Keratinocyte (primary cell): ENCODE results near the gene IGFBP1. TPM values are rescaled to one million over a fixed set of nuclear protein-coding genes. Genes with fewer than 3 reads are reported as not detected.

Source experiments
- DNase-seq: peaks from one replicate; pipeline ENCODE4 v3.0.0-alpha.2; 2011; ENCODE audit warnings: low read depth, missing footprints, low spot score
- FAIRE-seq: peaks from 2 replicates; lab custom pipeline; 2011; peaks lifted over from hg19 to GRCh38; lab: Jason Lieb, UNC
- H2AFZ ChIP-seq: 2 replicates; pipeline ENCODE4 v1.6.0; 2012; ENCODE audit warnings: low read length, control low read depth, inconsistent platforms; ENCODE audit not compliant: control insufficient read depth
- H3K27ac ChIP-seq: 2 replicates; pipeline ENCODE4 v1.5.1; 2011; ENCODE audit warnings: low read length; ENCODE audit not compliant: control insufficient read depth, insufficient read depth
- H3K27me3 ChIP-seq: 3 replicates; pipeline ENCODE4 v1.6.0; 2011; ENCODE audit warnings: low read length; ENCODE audit not compliant: control insufficient read depth, insufficient read depth; ENCODE audit errors: extremely low read depth
- H3K36me3 ChIP-seq, 2 experiments: 2 replicates in 1 of 2; 3 replicates in 1 of 2; pipeline ENCODE4 v1.5.1; 2011; ENCODE audit warnings: low read length in 2 of 2, mild to moderate bottlenecking in 1 of 2; ENCODE audit not compliant: control insufficient read depth in 2 of 2, insufficient read depth in 2 of 2; ENCODE audit errors: extremely low read depth in 1 of 2
- H3K4me1 ChIP-seq: 3 replicates; pipeline ENCODE4 v1.5.1; 2011; ENCODE audit warnings: low read length; ENCODE audit not compliant: control insufficient read depth, insufficient read depth; ENCODE audit errors: extremely low read depth
- H3K4me2 ChIP-seq: 3 replicates; pipeline ENCODE4 v1.6.0; 2011; ENCODE audit warnings: low read depth, low read length; ENCODE audit not compliant: control insufficient read depth, insufficient read depth; ENCODE audit errors: extremely low read depth
- H3K4me3 ChIP-seq, 3 experiments: fragments of 200-600 bp in 1 of 3; sonication (generic) in 1 of 3; 2 replicates in 2 of 3; 3 replicates in 1 of 3; pipeline ENCODE4 v1.5.1; 2011 to 2016; ENCODE audit warnings: low read length in 3 of 3, mild to moderate bottlenecking in 3 of 3, control low read depth in 2 of 3, inconsistent platforms in 1 of 3, low read depth in 1 of 3, mixed read lengths in 1 of 3, mixed run types in 1 of 3, moderate library complexity in 1 of 3; ENCODE audit not compliant: control insufficient read depth in 2 of 3, insufficient read depth in 2 of 3; ENCODE audit errors: extremely low read depth in 1 of 3
- H3K79me2 ChIP-seq: 2 replicates; pipeline ENCODE4 v1.6.0; 2012; ENCODE audit warnings: low read length; ENCODE audit not compliant: control insufficient read depth, insufficient read depth
- H3K9ac ChIP-seq: 3 replicates; pipeline ENCODE4 v1.6.0; 2011; ENCODE audit warnings: low read length; ENCODE audit not compliant: control insufficient read depth, insufficient read depth; ENCODE audit errors: extremely low read depth
- H3K9me1 ChIP-seq: 3 replicates; pipeline ENCODE4 v1.6.0; 2011; ENCODE audit warnings: low read length; ENCODE audit not compliant: control insufficient read depth, insufficient read depth; ENCODE audit errors: extremely low read depth
- H3K9me3 ChIP-seq: 2 replicates; pipeline ENCODE4 v1.5.1; 2012; ENCODE audit warnings: low read depth, low read length; ENCODE audit not compliant: control insufficient read depth
- H4K20me1 ChIP-seq: 3 replicates; pipeline ENCODE4 v1.6.0; 2011; ENCODE audit warnings: low read length; ENCODE audit not compliant: control insufficient read depth, insufficient read depth; ENCODE audit errors: extremely low read depth
- EZH2 ChIP-seq: IDR thresholded peaks from one replicate; pipeline ENCODE4 v1.6.1; 2012; ENCODE audit warnings: inconsistent platforms, mild to moderate bottlenecking, low read length, moderate library complexity
- dilution Hi-C: fragments of 300-500 bp; cut with MboI; formaldehyde crosslinking; loops from one replicate; pipeline ENCODE4 v1.7.0; 2020; ENCODE audit warnings: low sequenced_read_pairs; ENCODE audit not compliant: extremely low pct_ligation_motif_present
- polyA plus RNA-seq, 5 experiments: library from polyadenylated mRNA; depleted of rRNA in 3 of 5; stranded (reverse) in 3 of 5; stranded (forward) in 1 of 5; unstranded in 1 of 5; fragments of >200 nt; gene quantifications; 1 replicate in 1 of 5; 2 replicates in 3 of 5; 3 replicates in 1 of 5; pipeline versions ENCODE4 v1.2.1 to v1.2.3, GENCODE V29; 2011 to 2012; ENCODE audit warnings: missing spikeins in 2 of 5, low read depth in 1 of 5, low replicate concordance in 1 of 5
- TF ChIP-seq, protein P1 (sequence below), 3 experiments: IDR thresholded peaks in 1 of 3; conservative IDR thresholded peaks in 1 of 3; optimal IDR thresholded peaks in 1 of 3; 2 replicates in 2 of 3; 3 replicates in 1 of 3; pipeline versions ENCODE3 to v1.5.1; 2011; ENCODE audit warnings: low read length in 3 of 3, mild to moderate bottlenecking in 3 of 3, moderate library complexity in 2 of 3, control low read depth in 1 of 3, inconsistent platforms in 1 of 3; ENCODE audit not compliant: insufficient read depth in 2 of 3; ENCODE audit errors: extremely low read depth in 1 of 3

Gene IGFBP1
- polyA plus RNA-seq, 1 donor (not counting 4 experiments of a cell fraction or from before 2014, with no cell fraction given), result not detected

DNA sequence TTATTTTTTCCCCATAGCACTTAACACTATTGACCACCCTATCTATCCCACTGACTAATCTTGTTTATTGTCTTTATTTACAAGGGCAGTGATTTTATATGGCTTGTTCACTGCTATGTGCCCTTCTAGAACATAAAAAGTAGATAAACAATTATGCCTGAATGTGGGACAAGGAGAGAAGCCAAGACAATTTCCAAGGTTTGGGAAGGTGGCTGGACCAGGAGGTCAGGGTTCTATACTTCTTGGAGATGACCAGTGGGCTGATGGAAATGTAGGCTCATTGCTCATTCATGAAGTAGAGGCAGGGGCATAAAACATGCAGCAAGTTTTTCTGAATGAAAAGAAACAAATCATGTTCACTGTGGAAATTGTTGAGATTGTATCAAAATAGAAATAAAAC is 21.3 kb downstream of the IGFBP1 start:
- Histone ChIP-seq H3K27me3 (no peaks in the 10 kb centered on the region), H3K9me1 (no peaks in the 10 kb centered on the region), H3K79me2 (no peaks in the 10 kb centered on the region), H3K4me1 (no peaks in the 10 kb centered on the region), H4K20me1 (no peaks in the 10 kb centered on the region), H3K4me2 (no peak overlapping the region), H3K36me3 (no peaks in the 10 kb centered on the region), H3K27ac (no peak overlapping the region), H2AFZ (no peak overlapping the region), H3K4me3 (no peak overlapping the region), H3K9ac (no peak overlapping the region), H3K9me3 (no peaks in the 10 kb centered on the region)
- dilution Hi-C loops, result no loop called here
- DNase-seq, result no peak
- no peak for FAIRE-seq
- TF ChIP-seq EZH2, result no peak
- TF ChIP-seq, protein P1, sequence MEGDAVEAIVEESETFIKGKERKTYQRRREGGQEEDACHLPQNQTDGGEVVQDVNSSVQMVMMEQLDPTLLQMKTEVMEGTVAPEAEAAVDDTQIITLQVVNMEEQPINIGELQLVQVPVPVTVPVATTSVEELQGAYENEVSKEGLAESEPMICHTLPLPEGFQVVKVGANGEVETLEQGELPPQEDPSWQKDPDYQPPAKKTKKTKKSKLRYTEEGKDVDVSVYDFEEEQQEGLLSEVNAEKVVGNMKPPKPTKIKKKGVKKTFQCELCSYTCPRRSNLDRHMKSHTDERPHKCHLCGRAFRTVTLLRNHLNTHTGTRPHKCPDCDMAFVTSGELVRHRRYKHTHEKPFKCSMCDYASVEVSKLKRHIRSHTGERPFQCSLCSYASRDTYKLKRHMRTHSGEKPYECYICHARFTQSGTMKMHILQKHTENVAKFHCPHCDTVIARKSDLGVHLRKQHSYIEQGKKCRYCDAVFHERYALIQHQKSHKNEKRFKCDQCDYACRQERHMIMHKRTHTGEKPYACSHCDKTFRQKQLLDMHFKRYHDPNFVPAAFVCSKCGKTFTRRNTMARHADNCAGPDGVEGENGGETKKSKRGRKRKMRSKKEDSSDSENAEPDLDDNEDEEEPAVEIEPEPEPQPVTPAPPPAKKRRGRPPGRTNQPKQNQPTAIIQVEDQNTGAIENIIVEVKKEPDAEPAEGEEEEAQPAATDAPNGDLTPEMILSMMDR (optimal IDR thresholded peaks at IDR 0.05 in 1 of 3, IDR thresholded peaks at IDR 0.05 in 1 of 3, conservative IDR thresholded peaks at IDR 0.05 in 1 of 3; ENCODE audit: extremely low read depth in 1 of 3, insufficient read depth in 2 of 3, low read length in 3 of 3), result no peak

DNA sequence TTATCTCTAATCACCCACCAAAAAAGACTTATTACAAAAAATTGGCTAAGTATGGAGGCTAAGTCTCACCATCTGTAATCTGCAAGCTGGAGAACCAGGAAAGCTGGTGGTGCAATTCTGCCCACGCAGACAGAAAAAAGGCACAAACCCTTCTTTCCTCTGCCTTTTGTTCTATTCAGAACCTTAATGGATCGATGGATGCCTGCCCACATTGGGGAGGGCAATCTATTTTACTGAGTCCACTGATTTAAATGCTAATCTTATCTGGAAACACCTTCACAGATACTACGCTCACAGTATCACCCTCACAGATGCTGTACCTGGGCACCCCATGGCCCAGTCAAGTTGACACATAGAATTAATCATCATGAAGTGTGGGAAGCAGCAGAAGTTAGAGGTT is 22.6 kb downstream of the IGFBP1 start:
- Histone ChIP-seq H3K9ac (no peak overlapping the region), H3K4me2 (no peak overlapping the region), H4K20me1 (no peaks in the 10 kb centered on the region), H3K27ac (no peak overlapping the region), H3K4me3 (no peak overlapping the region), H2AFZ (no peak overlapping the region), H3K9me1 (no peaks in the 10 kb centered on the region), H3K4me1 (no peaks in the 10 kb centered on the region), H3K9me3 (no peaks in the 10 kb centered on the region), H3K79me2 (no peaks in the 10 kb centered on the region), H3K36me3 (no peaks in the 10 kb centered on the region), H3K27me3 (no peaks in the 10 kb centered on the region)
- FAIRE-seq, result no peak
- no peak for TF ChIP-seq EZH2
- TF ChIP-seq, protein P1 (optimal IDR thresholded peaks at IDR 0.05 in 1 of 3, IDR thresholded peaks at IDR 0.05 in 1 of 3, conservative IDR thresholded peaks at IDR 0.05 in 1 of 3; ENCODE audit: extremely low read depth in 1 of 3, insufficient read depth in 2 of 3, low read length in 3 of 3), result no peak
- no peak for DNase-seq
- dilution Hi-C loops, result no loop called here
